AG09319 (cell line): Measurements from ENCODE around the gene ZNF536.
"Not testable (repeated sequence)": the region's sequence is repeated elsewhere in the genome, so short reads cannot be mapped to it uniquely, and the experiment has no call there.

Experiments used
- DNase-seq: peaks from one replicate; pipeline ENCODE4 v3.0.0-alpha.2; 2010; ENCODE audit warnings: low read depth; ENCODE audit errors: extremely low read depth
- CTCF ChIP-seq: IDR thresholded peaks from 2 replicates; pipeline ENCODE4 v1.5.1; 2011; ENCODE audit warnings: low read depth, mild to moderate bottlenecking, inconsistent platforms, low read length, moderate library complexity

ZNF536 gene

GRCh38 chr19:30480097-30480496, 107.9 kb downstream of the ZNF536 start:
- no peak for DNase-seq
- TF ChIP-seq CTCF, result no peak

GRCh38 chr19:30481063-30481462, 108.9 kb downstream of the ZNF536 start:
- TF ChIP-seq CTCF, result no peak
- DNase-seq, result no peak

GRCh38 chr19:30481823-30482222, 109.6 kb downstream of the ZNF536 start:
- TF ChIP-seq CTCF, result no peak
- DNase-seq, result no peak

GRCh38 chr19:30482956-30483355, 110.8 kb downstream of the ZNF536 start:
- no peak for DNase-seq
- no peak for TF ChIP-seq CTCF

- DNase-seq, result not testable (repeated sequence)
Measured at GRCh38 chr19:30486250-30486649, 114.1 kb downstream of the ZNF536 start.

GRCh38 chr19:30487178-30487577, 115.0 kb downstream of the ZNF536 start:
- TF ChIP-seq CTCF, result no peak
- DNase-seq, result no peak

GRCh38 chr19:30488191-30488590, 116.0 kb downstream of the ZNF536 start:
- TF ChIP-seq CTCF, result no peak
- DNase-seq, result no peak

- TF ChIP-seq CTCF, result no peak
- DNase-seq, result no peak
Measured at GRCh38 chr19:30490760-30491159, 118.6 kb downstream of the ZNF536 start.
